IMR-90 (cell line): ENCODE results near the gene ABCC5.

Experiments
- BHLHE40 ChIP-seq: fragments of 150-350 bp; IDR thresholded peaks from 2 replicates; pipeline ENCODE4 v1.6.1; 2016; ENCODE audit warnings: mild to moderate bottlenecking, low read depth, low read length
- CEBPB ChIP-seq: IDR thresholded peaks from 2 replicates; pipeline ENCODE4 v1.6.1; 2012; ENCODE audit warnings: low read depth, low read length, improper control_type of control experiment
- MAFK ChIP-seq: IDR thresholded peaks from 2 replicates; pipeline ENCODE4 v1.6.1; 2012; ENCODE audit warnings: low read depth, low read length, improper control_type of control experiment
- POLR2A ChIP-seq: IDR thresholded peaks from 2 replicates; pipeline ENCODE4 v1.6.1; 2012; ENCODE audit warnings: mild to moderate bottlenecking, low read depth, low read length
- RCOR1 ChIP-seq: IDR thresholded peaks from 2 replicates; pipeline ENCODE4 v1.6.1; 2012; ENCODE audit warnings: mild to moderate bottlenecking, low read length, improper control_type of control experiment; ENCODE audit not compliant: insufficient replicate concordance
- TF ChIP-seq, protein P1 (sequence below): fragments of 150-350 bp; IDR thresholded peaks from 2 replicates; pipeline ENCODE4 v1.6.1; 2017; ENCODE audit warnings: mild to moderate bottlenecking, antibody characterized with exemption, low read length, low read depth
- TF ChIP-seq, protein P2 (sequence below): conservative IDR thresholded peaks from 2 replicates; pipeline ENCODE4 v1.5.1; 2012; ENCODE audit warnings: mild to moderate bottlenecking, low read depth, low read length, improper control_type of control experiment

DNA sequence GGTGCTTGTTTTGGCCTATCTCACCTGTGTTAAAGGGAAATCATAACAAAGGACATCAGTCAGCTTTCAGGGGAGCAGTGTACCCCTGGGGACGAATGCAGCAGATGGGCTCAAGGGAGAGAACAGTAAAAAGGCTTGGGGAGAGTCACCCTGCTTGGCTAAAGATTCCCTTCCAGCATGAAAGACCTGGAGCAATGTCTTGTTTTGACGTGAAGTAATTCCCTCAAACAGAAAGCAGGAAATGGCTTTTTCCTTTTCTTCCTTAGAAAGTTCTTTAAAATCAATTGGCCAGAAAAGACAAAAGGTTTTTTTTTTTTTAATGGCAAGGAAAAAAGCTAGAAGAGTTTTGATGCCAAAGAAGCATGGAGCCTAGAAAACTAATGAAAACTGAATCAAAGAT, 76.5 kb downstream of the ABCC5 start:
- TF ChIP-seq RCOR1 (no peak), POLR2A (no peak), MAFK (no peak), BHLHE40 (no peak), CEBPB (no peak)
- TF ChIP-seq, protein P1, sequence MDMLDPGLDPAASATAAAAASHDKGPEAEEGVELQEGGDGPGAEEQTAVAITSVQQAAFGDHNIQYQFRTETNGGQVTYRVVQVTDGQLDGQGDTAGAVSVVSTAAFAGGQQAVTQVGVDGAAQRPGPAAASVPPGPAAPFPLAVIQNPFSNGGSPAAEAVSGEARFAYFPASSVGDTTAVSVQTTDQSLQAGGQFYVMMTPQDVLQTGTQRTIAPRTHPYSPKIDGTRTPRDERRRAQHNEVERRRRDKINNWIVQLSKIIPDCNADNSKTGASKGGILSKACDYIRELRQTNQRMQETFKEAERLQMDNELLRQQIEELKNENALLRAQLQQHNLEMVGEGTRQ = no peak
- TF ChIP-seq, protein P2, sequence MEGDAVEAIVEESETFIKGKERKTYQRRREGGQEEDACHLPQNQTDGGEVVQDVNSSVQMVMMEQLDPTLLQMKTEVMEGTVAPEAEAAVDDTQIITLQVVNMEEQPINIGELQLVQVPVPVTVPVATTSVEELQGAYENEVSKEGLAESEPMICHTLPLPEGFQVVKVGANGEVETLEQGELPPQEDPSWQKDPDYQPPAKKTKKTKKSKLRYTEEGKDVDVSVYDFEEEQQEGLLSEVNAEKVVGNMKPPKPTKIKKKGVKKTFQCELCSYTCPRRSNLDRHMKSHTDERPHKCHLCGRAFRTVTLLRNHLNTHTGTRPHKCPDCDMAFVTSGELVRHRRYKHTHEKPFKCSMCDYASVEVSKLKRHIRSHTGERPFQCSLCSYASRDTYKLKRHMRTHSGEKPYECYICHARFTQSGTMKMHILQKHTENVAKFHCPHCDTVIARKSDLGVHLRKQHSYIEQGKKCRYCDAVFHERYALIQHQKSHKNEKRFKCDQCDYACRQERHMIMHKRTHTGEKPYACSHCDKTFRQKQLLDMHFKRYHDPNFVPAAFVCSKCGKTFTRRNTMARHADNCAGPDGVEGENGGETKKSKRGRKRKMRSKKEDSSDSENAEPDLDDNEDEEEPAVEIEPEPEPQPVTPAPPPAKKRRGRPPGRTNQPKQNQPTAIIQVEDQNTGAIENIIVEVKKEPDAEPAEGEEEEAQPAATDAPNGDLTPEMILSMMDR = no peak
